ENCODE data around the gene FBXL14. TPM values are rescaled to one million over a fixed set of nuclear protein-coding genes. Genes with fewer than 3 reads are reported as not detected.
A peak's percentile ranks its signal among the peaks of the same experiment; 100 is the strongest.

Gene FBXL14
- total and polyA plus RNA-seq, 9 of the 15 experiments (the other 6 are each of a cell fraction or from before 2014, with no cell fraction given) = 0.13 to 9.8 (median 3.3) TPM

GRCh38 chr12:1605129-1606020 lies 11.0 kb upstream of the FBXL14 start (continued):
- TF ChIP-seq, protein P1, sequence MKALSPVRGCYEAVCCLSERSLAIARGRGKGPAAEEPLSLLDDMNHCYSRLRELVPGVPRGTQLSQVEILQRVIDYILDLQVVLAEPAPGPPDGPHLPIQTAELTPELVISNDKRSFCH (CRISPR knock-in tag; IDR thresholded peaks at IDR 0.05) = no peak
- TF ChIP-seq, protein P1 (tag; IDR thresholded peaks at IDR 0.05) = peak; percentile 43; the same call in 1 of the 2 replicates
- no peak for TF ChIP-seq RBM34 (IDR thresholded peaks at IDR 0.05; ENCODE audit: borderline replicate concordance, insufficient read depth, low read length)
- TF ChIP-seq ZBTB43 (CRISPR knock-in tag; IDR thresholded peaks at IDR 0.05) = peak; percentile 98
- no peak for TF ChIP-seq ZNF217 (CRISPR knock-in tag; IDR thresholded peaks at IDR 0.05)
- no peak for TF ChIP-seq MTF1 (CRISPR knock-in tag; IDR thresholded peaks at IDR 0.05; ENCODE audit: borderline replicate concordance)
- TF ChIP-seq NCOA2 (IDR thresholded peaks at IDR 0.05; ENCODE audit: partially characterized antibody in 2 of 2) = no peak
- peak; percentile 93; the same call in 1 of the 2 replicates for TF ChIP-seq GATAD2A (IDR thresholded peaks at IDR 0.05)
- TF ChIP-seq ZC3H8 (IDR thresholded peaks at IDR 0.05) = no peak
- no peak for TF ChIP-seq FOXM1 (IDR thresholded peaks at IDR 0.05; ENCODE audit: low read depth)
- TF ChIP-seq FOXM1 (CRISPR knock-in tag; IDR thresholded peaks at IDR 0.05; ENCODE audit: low read depth) = 0 out of 2 replicates have a peak, but pooled peaks have one; percentile 51
- 0 out of 4 replicates have a peak, but pooled peaks of 1 of the 2 experiments have one; percentile 28 for TF ChIP-seq MCM7 (IDR thresholded peaks at IDR 0.05)
- no peak for TF ChIP-seq ZNF717 (CRISPR knock-in tag; IDR thresholded peaks at IDR 0.05)
- TF ChIP-seq, protein P2, sequence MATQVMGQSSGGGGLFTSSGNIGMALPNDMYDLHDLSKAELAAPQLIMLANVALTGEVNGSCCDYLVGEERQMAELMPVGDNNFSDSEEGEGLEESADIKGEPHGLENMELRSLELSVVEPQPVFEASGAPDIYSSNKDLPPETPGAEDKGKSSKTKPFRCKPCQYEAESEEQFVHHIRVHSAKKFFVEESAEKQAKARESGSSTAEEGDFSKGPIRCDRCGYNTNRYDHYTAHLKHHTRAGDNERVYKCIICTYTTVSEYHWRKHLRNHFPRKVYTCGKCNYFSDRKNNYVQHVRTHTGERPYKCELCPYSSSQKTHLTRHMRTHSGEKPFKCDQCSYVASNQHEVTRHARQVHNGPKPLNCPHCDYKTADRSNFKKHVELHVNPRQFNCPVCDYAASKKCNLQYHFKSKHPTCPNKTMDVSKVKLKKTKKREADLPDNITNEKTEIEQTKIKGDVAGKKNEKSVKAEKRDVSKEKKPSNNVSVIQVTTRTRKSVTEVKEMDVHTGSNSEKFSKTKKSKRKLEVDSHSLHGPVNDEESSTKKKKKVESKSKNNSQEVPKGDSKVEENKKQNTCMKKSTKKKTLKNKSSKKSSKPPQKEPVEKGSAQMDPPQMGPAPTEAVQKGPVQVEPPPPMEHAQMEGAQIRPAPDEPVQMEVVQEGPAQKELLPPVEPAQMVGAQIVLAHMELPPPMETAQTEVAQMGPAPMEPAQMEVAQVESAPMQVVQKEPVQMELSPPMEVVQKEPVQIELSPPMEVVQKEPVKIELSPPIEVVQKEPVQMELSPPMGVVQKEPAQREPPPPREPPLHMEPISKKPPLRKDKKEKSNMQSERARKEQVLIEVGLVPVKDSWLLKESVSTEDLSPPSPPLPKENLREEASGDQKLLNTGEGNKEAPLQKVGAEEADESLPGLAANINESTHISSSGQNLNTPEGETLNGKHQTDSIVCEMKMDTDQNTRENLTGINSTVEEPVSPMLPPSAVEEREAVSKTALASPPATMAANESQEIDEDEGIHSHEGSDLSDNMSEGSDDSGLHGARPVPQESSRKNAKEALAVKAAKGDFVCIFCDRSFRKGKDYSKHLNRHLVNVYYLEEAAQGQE (IDR thresholded peaks at IDR 0.05; ENCODE audit: borderline replicate concordance) = peak; percentile 59; the same call in 1 of the 2 replicates
- TF ChIP-seq, protein P2 (CRISPR knock-in tag; IDR thresholded peaks at IDR 0.05; ENCODE audit: low read depth) = no peak
- no peak for TF ChIP-seq PRPF4 (IDR thresholded peaks at IDR 0.05; ENCODE audit: insufficient read depth, low read depth, low read length, poor library complexity, severe bottlenecking)
